HepG2 (cell line): ENCODE results near the gene PPDPF. TPM values are rescaled to one million over a fixed set of nuclear protein-coding genes. Genes with fewer than 3 reads are reported as not detected.

Experiments
- CTCF ChIP-seq: sonication (generic); formaldehyde crosslinking; IDR thresholded peaks from 2 replicates; pipeline ENCODE4 v1.5.0; 2020; ENCODE audit warnings: mild to moderate bottlenecking, missing genetic modification reagents, moderate library complexity
- GLMP ChIP-seq: sonication (generic); formaldehyde crosslinking; IDR thresholded peaks from 2 replicates; pipeline ENCODE4 v1.9.0; 2021; ENCODE audit warnings: missing genetic modification reagents, mild to moderate bottlenecking, borderline replicate concordance
- HDAC1 ChIP-seq: sonication (generic); formaldehyde crosslinking; IDR thresholded peaks from 2 replicates; pipeline ENCODE4 v1.5.1; 2020; ENCODE audit warnings: mild to moderate bottlenecking, missing genetic modification reagents
- KLF6 ChIP-seq: IDR thresholded peaks from 2 replicates; pipeline ENCODE4 v1.8.0; 2016; ENCODE audit warnings: missing biosample characterization, missing genetic modification reagents
- LCORL ChIP-seq, 2 experiments: fragments of 450-650 bp in 1 of 2; sonication (generic) in 1 of 2; formaldehyde crosslinking in 1 of 2; IDR thresholded peaks; 2 replicates each; pipeline versions ENCODE4 v1.5.0 to v1.6.1; 2017 to 2020; ENCODE audit warnings: antibody characterized with exemption in 1 of 2, missing genetic modification reagents in 1 of 2
- MYPOP ChIP-seq: sonication (generic); formaldehyde crosslinking; IDR thresholded peaks from 2 replicates; pipeline ENCODE4 v1.8.1; 2023; ENCODE audit warnings: mild to moderate bottlenecking, moderate library complexity, missing genetic modification reagents
- RBM39 ChIP-seq: fragments of 200-400 bp; formaldehyde crosslinking; IDR thresholded peaks from one replicate; pipeline ENCODE4 v1.6.1; 2018; ENCODE audit warnings: antibody characterized with exemption, mild to moderate bottlenecking, low read depth, low read length; ENCODE audit not compliant: poor library complexity, severe bottlenecking
- SAFB2 ChIP-seq: sonication (generic); formaldehyde crosslinking; IDR thresholded peaks from 2 replicates; pipeline ENCODE4 v1.5.1; 2020; ENCODE audit warnings: missing genetic modification reagents, low read depth, mild to moderate bottlenecking, borderline replicate concordance
- SMAD3 ChIP-seq: sonication (generic); formaldehyde crosslinking; IDR thresholded peaks from 2 replicates; pipeline ENCODE4 v1.4.0; 2020; ENCODE audit warnings: missing genetic modification reagents
- SNAPC5 ChIP-seq: sonication (generic); formaldehyde crosslinking; IDR thresholded peaks from 2 replicates; pipeline ENCODE4 v1.8.1; 2023; ENCODE audit warnings: mild to moderate bottlenecking, missing genetic modification reagents, borderline replicate concordance
- SP140L ChIP-seq: sonication (generic); formaldehyde crosslinking; IDR thresholded peaks from 2 replicates; pipeline ENCODE4 v1.4.0; 2020; ENCODE audit warnings: missing genetic modification reagents, borderline replicate concordance
- TCF7L2 ChIP-seq: IDR thresholded peaks from 2 replicates; pipeline ENCODE4 v1.6.1; 2011; ENCODE audit warnings: mild to moderate bottlenecking, low read depth, low read length, moderate library complexity
- TFDP2 ChIP-seq: sonication (generic); formaldehyde crosslinking; IDR thresholded peaks from 2 replicates; pipeline ENCODE4 v1.4.0; 2020; ENCODE audit warnings: missing genetic modification reagents
- ZBTB7B ChIP-seq: sonication (generic); formaldehyde crosslinking; IDR thresholded peaks from 2 replicates; pipeline ENCODE4 v1.4.0; 2020; ENCODE audit warnings: missing genetic modification reagents
- ZNF230 ChIP-seq: sonication (generic); formaldehyde crosslinking; IDR thresholded peaks from 2 replicates; pipeline ENCODE4 v1.4.0; 2020; ENCODE audit warnings: mild to moderate bottlenecking, missing genetic modification reagents
- ZNF264 ChIP-seq: sonication (generic); formaldehyde crosslinking; IDR thresholded peaks from 2 replicates; pipeline ENCODE4 v1.4.0; 2020; ENCODE audit warnings: missing genetic modification reagents
- ZNF33B ChIP-seq: sonication (generic); formaldehyde crosslinking; IDR thresholded peaks from 2 replicates; pipeline ENCODE4 v1.5.1; 2020; ENCODE audit warnings: mild to moderate bottlenecking, missing genetic modification reagents
- ZNF674 ChIP-seq: sonication (generic); formaldehyde crosslinking; IDR thresholded peaks from 2 replicates; pipeline ENCODE4 v1.5.0; 2020; ENCODE audit warnings: low read depth, mild to moderate bottlenecking, missing genetic modification reagents
- ZNF788 ChIP-seq: sonication (generic); formaldehyde crosslinking; IDR thresholded peaks from 2 replicates; pipeline ENCODE4 v1.5.0; 2020; ENCODE audit warnings: mild to moderate bottlenecking, missing genetic modification reagents, borderline replicate concordance
- ZNF883 ChIP-seq: sonication (generic); formaldehyde crosslinking; IDR thresholded peaks from 2 replicates; pipeline ENCODE4 v1.5.1; 2020; ENCODE audit warnings: mild to moderate bottlenecking, missing genetic modification reagents; ENCODE audit errors: not compliant biosample characterization
- ZSCAN22 ChIP-seq: sonication (generic); formaldehyde crosslinking; IDR thresholded peaks from 2 replicates; pipeline ENCODE4 v1.4.0; 2020; ENCODE audit warnings: mild to moderate bottlenecking, missing genetic modification reagents
- polyA plus RNA-seq, 8 experiments: library from polyadenylated mRNA; depleted of rRNA in 3 of 8; stranded (reverse) in 7 of 8; unstranded in 1 of 8; fragments of >200 nt; fragmentation: Illumina TruSeq in 4 of 8; extraction: Trizol in 4 of 8; gene quantifications; 2 replicates each; pipeline versions ENCODE4 v1.2.1 to v1.2.3, GENCODE V29; 2011 to 2016; ENCODE audit warnings: low read depth in 4 of 8, missing spikeins in 1 of 8, mixed read lengths in 1 of 8; ENCODE audit not compliant: insufficient read depth in 1 of 8
- total RNA-seq, 5 experiments: library from RNA; depleted of rRNA; stranded (reverse); fragments of >200 nt; fragmentation: Illumina TruSeq; extraction: Trizol; gene quantifications; 2 replicates each; pipeline ENCODE4 v1.2.3, GENCODE V29; 2016; ENCODE audit warnings: low read depth in 1 of 5

Gene PPDPF
- total and polyA plus RNA-seq, 2 of the 13 experiments (the other 11 are each of a cell fraction or from before 2014, with no cell fraction given), result 1.8 to 7.0 TPM

GRCh38 chr20:63538204-63539091, 17.9 kb downstream of the PPDPF start (continued):
- TF ChIP-seq ZNF264 (CRISPR knock-in tag), result peak; percentile 33; the same call in 1 of the 2 replicates
- no peak for TF ChIP-seq ZNF883 (CRISPR knock-in tag)
- no peak for TF ChIP-seq TCF7L2
- TF ChIP-seq CTCF (CRISPR knock-in tag), result no peak; the same call in 1 of the 2 replicates
- TF ChIP-seq ZNF674, result no peak
- TF ChIP-seq SNAPC5 (CRISPR knock-in tag), result no peak
- TF ChIP-seq ZSCAN22 (CRISPR knock-in tag), result no peak
- no peak for TF ChIP-seq SMAD3 (CRISPR knock-in tag)
- no peak; the same call in 1 of the 2 replicates for TF ChIP-seq TFDP2 (CRISPR knock-in tag)
- 0 out of 2 replicates have a peak, but pooled peaks have one; percentile 13 for TF ChIP-seq MYPOP (CRISPR knock-in tag)
- no peak for TF ChIP-seq SP140L (CRISPR knock-in tag)
- TF ChIP-seq RBM39, result no peak
- no peak for TF ChIP-seq ZBTB7B
- no peak for TF ChIP-seq HDAC1 (CRISPR knock-in tag)
- no peak for TF ChIP-seq ZNF230 (CRISPR knock-in tag)
- TF ChIP-seq ZNF788 (CRISPR knock-in tag), result no peak; the same call in 1 of the 2 replicates
- TF ChIP-seq ZNF33B (CRISPR knock-in tag), result no peak
- TF ChIP-seq LCORL (IDR thresholded peaks at IDR 0.05), result no peak
- TF ChIP-seq LCORL (CRISPR knock-in tag; IDR thresholded peaks at IDR 0.05), result no peak
- TF ChIP-seq GLMP, result no peak
- TF ChIP-seq SAFB2 (CRISPR knock-in tag), result no peak; the same call in 1 of the 2 replicates
- TF ChIP-seq KLF6 (CRISPR knock-in tag), result no peak
